ENCODE data around the gene FCRLA. TPM values are rescaled to one million over a fixed set of nuclear protein-coding genes. Genes with fewer than 3 reads are reported as not detected.
A peak's percentile ranks its signal among the peaks of the same experiment; 100 is the strongest.

FCRLA gene
- polyA plus RNA-seq, 1 experiment: 2.0 TPM

GRCh38 chr1:161720422-161720821 is 13.4 kb downstream of the FCRLA start:
- DNase-seq (ENCODE audit: low read depth): no peak
- Histone ChIP-seq H3K4me3 (ENCODE audit: low read depth, low read length) (no peak overlapping the region), H3K36me3 (ENCODE audit: control insufficient read depth, insufficient read depth, low read length) (no peaks in the 10 kb centered on the region), H3K27me3 (ENCODE audit: control insufficient read depth, insufficient read depth, low read length) (no peaks in the 10 kb centered on the region)
- ChIA-PET POLR2A (no interaction called here), CTCF (interaction anchor here (1.0 kb wide), 1 partner anchor 13 kb away, joined by 3 read pairs; no protein-coding TSS in a partner anchor)
- no peak for TF ChIP-seq CTCF (IDR thresholded peaks at IDR 0.05; ENCODE audit: insufficient read depth, low read depth, low read length)

- no peak for TF ChIP-seq CTCF (IDR thresholded peaks at IDR 0.05; ENCODE audit: insufficient read depth, low read depth, low read length)
- Histone ChIP-seq H3K4me3 (ENCODE audit: low read depth, low read length) (no peak within 1 kb of the TSS), H3K36me3 (ENCODE audit: control insufficient read depth, insufficient read depth, low read length) (no peaks in the 10 kb centered on the region), H3K27me3 (ENCODE audit: control insufficient read depth, insufficient read depth, low read length) (no peaks in the 10 kb centered on the region)
- ChIA-PET POLR2A (no interaction called here), CTCF (interaction anchor here (1.0 kb wide), 1 partner anchor 17 kb away, joined by 3 read pairs; no protein-coding TSS in a partner anchor)
- no peak for DNase-seq (ENCODE audit: low read depth)
Measured at GRCh38 chr1:161720956-161721737, 14.1 kb downstream of the FCRLA start, which contains the start of gene FCRLB. TSS of gene FCRLB (plus strand) at chr1:161721544. CDS start at chr1:161722673, 1,129 bp downstream.

GRCh38 chr1:161721738-161722343 is 14.8 kb downstream of the FCRLA start:
- POLR2A ChIA-PET: no interaction called here
- DNase-seq (ENCODE audit: low read depth): peak; percentile 86
- no peak for TF ChIP-seq CTCF (IDR thresholded peaks at IDR 0.05; ENCODE audit: insufficient read depth, low read depth, low read length)
- CTCF ChIA-PET: interaction anchor here (1.0 to 1.1 kb wide), 2 partner anchors 10 to 16 kb away, joined by 3 read pairs; no protein-coding TSS in a partner anchor
- no peak overlapping the region for H3K4me3 ChIP-seq (ENCODE audit: low read depth, low read length)
- no peaks in the 10 kb centered on the region for H3K36me3 ChIP-seq (ENCODE audit: control insufficient read depth, insufficient read depth, low read length)
- no peaks in the 10 kb centered on the region for H3K27me3 ChIP-seq (ENCODE audit: control insufficient read depth, insufficient read depth, low read length)

GRCh38 chr1:161722406-161722805 is 15.4 kb downstream of the FCRLA start:
- CTCF ChIA-PET: interaction anchor here (1.0 to 1.6 kb wide), 3 partner anchors 10 to 16 kb away, joined by 3 to 4 read pairs (median 3); partner anchors contain the start of gene FCRLA

More at GRCh38 chr1:161722406-161722805, 15.4 kb downstream of the FCRLA start:
- TF ChIP-seq CTCF (IDR thresholded peaks at IDR 0.05; ENCODE audit: insufficient read depth, low read depth, low read length): no peak
- Histone ChIP-seq H3K27me3 (ENCODE audit: control insufficient read depth, insufficient read depth, low read length) (no peaks in the 10 kb centered on the region), H3K36me3 (ENCODE audit: control insufficient read depth, insufficient read depth, low read length) (no peaks in the 10 kb centered on the region), H3K4me3 (ENCODE audit: low read depth, low read length) (no peak overlapping the region)
- DNase-seq (ENCODE audit: low read depth): no peak
- POLR2A ChIA-PET: no interaction called here
